GM21390 (cell line): ENCODE measurements around the gene PTPRJ.
"Not testable (repeated sequence)": the region's sequence is repeated elsewhere in the genome, so short reads cannot be mapped to it uniquely, and the experiment has no call there.

Source experiments
- ATAC-seq: cut with Tn5 transposase; IDR thresholded peaks from one replicate; pipeline ENCODE4 v1.9.1; 2021; ENCODE audit not compliant: unreplicated experiment

The PTPRJ gene

DNA sequence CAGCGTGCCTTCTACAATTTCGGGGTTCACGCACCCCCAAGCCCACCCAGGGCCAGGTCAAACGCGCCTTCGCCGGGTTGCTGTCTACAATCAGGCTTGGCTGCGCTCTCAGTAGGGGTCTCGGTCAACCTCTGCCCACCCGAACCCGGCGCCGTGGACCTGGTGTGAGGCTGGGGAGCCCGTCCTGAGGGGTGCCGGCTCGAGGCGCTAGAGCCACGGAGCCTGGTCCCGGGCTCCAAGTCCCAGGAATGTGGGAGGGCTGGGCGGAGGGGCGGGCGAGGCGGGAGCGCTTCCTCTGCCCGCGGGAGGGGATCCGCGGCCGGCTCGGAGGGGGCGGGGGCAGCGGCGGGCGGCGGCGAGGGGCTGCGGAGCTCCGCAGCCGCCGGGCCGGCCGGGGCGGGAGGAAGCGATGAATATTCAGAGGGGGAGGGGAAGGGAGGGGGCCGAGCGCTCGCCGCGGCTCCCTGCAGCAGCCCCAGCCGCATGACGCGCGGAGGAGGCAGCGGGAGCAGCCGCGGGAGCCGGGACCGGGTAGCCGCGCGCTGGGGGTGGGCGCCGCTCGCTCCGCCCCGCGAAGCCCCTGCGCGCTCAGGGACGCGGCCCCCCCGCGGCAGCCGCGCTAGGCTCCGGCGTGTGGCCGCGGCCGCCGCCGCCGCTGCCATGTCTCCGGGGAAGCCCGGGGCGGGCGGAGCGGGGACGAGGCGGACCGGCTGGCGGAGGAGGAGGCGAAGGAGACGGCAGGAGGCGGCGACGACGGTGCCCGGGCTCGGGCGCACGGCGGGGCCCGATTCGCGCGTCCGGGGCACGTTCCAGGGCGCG, at the start of gene PTPRJ:
PTPRJ (plus strand) TSS at position 472 of the 819 bp plus-strand sequence. CDS start 354 bp downstream, outside the sequence.
- peak; percentile 54 for ATAC-seq

- no peak for ATAC-seq
These were observed 47.8 kb upstream of the PTPRJ start for GRCh38 chr11:47932544-47932943.

GRCh38 chr11:47933797-47934196, 46.6 kb upstream of the PTPRJ start:
- ATAC-seq, result not testable (repeated sequence)

DNA sequence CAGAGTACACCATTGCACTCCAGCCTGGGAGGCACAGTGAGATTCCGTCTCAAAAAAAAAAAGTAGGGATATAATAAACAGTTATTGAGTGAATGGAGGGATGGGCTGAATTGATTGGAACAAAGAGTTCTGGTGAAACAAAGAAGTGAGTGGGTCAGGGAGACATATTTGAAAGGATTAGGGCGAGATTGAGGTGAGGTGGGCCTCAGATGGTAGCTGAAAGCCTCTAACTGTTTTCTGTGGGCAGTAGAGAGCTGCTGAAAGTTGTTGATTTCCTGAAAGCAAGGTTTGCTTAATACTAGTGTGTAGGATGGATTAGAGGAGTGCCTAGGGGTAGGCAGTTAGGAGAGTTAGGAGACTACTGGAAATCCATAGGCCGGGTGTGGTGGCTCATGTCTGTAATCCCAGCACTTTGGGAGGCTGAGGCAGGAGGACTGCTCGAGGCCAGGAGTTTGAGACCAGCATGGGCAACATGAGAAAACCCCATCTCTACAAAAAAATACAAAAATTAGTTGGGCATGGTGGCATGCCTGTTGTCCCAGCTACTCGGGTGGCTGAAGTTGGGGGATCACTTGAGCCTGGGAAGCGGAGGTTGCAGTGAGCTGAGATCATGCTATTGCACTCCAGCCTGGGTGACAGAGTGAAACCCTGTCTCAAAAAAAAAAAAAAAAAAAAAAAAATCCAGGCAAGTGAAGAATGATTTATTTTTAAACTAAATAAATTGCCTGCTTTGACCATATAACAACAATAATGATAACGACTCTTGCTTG, 41.4 kb upstream of the PTPRJ start:
- ATAC-seq, result no peak

- ATAC-seq, result no peak
These were observed 39.3 kb upstream of the PTPRJ start for GRCh38 chr11:47940904-47941649.

DNA sequence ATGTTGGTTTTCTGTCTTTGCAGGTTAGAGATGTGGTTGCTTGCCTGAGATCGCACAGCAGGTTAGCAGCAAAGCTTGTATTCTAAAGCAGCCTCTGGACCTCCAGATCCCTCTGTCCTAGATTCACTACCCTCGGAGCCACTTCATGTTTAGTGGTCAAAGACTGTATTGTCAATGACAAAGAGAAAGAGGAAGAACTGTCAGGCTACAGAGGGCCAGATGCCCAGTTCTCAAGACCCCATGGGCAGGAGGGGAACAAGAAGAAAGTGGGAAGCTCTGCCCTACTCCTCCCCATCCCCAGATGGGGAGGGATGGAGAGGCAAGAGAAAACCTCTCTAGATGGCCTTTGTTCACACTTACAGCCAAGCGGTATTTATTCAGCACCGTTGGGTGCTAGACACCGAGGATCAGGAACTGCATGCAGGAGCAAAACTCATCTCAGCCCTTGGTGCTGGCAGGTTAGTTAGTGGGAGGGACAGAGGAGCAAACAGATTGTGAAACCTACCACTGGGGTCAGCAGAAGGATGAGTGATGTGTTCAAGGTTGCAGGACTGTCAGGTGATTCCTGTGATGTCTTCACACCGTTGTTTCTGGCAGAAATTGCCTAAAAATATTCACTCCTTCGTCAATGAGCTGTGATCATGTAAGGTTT, 38.3 kb upstream of the PTPRJ start:
- ATAC-seq, result no peak

- ATAC-seq, result no peak
These were observed 36.4 kb upstream of the PTPRJ start for GRCh38 chr11:47943721-47944586.

DNA sequence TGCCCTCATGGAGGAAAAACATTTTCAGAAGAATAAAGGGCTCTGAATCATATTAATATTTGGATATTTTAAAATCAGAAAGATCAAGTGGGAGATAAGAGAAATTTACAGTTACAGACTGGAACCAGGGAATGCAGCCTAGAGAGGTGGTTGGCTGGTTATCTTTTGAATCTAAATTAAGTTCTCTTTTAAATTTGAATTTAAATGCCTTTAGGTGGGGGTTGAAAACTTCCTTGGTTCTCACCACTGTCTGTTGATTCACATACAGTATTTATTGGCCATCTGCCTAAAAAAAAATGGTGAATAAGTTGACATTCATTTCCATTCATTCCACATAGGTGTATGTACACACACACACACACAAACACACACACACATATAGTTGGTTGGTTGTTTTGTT, 35.7 kb upstream of the PTPRJ start:
- no peak for ATAC-seq

GRCh38 chr11:47946682-47947559, 33.4 kb upstream of the PTPRJ start:
- ATAC-seq, result no peak

DNA sequence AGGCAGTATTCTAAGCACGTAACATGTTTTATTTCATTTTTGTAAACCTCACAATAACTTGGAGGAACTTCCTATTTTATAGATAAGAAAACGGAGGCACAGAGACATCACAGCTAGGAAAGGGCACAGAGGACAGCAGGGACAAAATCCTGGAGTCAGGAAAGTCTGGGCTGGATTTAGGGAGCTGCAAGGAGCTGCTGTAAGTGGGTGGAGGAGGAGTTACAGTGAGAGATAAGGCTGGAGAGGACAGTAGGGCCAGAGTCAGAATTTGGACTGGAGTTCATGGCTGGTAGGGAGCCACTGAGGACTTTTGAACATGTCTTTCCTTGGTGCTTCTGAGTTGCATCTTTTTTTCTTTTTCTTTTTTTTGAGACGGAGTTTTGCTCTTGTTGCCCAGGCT, 32.2 kb upstream of the PTPRJ start:
- no peak for ATAC-seq

DNA sequence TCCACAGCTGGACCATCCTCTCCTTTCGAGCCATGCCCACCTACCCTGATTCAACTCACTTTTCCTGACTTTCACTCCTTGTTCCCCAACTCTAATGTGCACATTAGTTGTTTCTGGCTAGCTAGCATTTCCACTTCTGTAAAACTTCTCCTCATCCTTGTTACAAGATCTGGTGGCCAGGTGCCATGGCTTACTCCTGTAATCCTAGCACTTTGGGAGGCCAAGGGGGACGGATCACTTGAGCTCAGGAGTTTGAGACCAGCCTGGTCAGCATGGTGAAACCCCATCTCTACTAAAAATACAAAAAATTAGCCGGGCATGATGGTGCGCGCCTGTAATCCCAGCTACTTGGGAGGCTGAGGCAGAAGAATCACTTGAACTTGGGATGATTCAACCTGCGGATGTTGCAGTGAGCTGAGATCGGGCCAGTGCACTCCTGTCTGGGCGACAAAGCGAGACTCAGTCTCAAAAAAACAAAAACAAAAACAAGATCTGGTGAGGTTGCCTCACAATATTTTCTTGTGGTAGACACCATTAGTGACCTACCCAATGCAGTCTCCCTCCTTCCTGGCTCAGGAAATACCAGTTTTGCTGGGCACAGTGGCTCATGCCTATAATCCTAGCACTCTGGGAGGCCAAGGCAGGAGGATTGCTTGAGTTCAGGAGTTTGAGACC, 31.2 kb upstream of the PTPRJ start:
- ATAC-seq, result not testable (repeated sequence)

- peak; percentile 77 for ATAC-seq
These were observed 30.0 kb upstream of the PTPRJ start for GRCh38 chr11:47950396-47950795.

DNA sequence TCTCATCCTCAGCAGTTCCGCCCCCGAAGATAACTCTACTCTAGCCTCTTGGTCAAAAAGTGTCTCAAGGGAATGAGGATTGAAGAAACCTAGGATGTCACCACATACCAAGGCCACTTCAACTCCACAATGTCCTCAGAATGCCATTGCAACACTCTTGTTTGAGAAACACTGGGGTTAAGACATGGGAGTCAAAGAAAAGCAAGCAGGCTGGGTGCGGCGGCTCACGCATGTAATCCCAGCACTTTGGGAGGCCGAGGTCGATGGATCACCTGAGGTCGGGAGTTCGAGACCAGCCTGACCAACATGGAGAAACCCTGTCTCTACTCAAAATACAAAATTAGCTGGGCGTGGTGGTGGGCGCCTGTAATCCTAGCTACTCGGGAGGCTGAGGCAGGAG, 28.9 kb upstream of the PTPRJ start:
- ATAC-seq, result not testable (repeated sequence)

GRCh38 chr11:47955061-47955755, 25.2 kb upstream of the PTPRJ start:
- ATAC-seq, result no peak

DNA sequence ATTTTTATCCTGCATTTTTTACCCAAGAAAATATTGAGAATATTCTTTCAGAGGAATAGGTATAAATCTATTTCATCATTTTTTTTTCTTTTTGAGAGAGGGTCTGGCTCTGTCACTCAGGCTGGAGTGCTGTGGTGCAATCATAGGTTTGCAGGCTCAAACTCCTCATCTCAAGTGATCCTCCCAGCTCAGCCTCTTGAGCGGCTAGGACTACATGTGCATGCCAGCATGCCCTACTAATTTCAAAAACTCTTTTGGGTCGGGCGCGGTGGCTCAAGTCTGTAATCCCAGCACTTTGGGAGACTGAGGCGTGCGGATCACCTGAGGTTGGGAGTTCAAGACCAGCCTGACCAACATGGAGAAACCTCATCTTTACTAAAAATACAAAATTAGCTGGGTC, 20.3 kb upstream of the PTPRJ start:
- ATAC-seq, result no peak

DNA sequence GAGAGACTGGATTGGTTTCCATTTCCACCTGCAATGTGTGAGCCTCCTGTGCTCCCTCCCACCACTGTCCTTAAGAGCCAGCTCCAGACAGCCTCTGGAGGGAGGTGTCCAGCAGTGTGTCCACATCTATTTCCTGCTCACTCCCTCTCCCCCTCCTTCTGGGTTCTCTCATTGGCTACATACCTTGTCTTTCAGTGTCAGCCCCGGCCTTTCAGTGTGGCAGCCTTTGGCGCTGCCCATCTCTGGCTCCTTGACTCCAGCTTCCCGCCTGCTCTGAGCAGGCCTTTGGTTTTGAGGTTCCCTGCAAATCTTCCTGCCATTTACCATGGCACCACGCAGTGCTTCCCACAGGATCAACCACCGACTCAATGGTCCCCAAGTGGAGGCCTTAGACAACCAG, 19.0 kb upstream of the PTPRJ start:
- ATAC-seq, result no peak

DNA sequence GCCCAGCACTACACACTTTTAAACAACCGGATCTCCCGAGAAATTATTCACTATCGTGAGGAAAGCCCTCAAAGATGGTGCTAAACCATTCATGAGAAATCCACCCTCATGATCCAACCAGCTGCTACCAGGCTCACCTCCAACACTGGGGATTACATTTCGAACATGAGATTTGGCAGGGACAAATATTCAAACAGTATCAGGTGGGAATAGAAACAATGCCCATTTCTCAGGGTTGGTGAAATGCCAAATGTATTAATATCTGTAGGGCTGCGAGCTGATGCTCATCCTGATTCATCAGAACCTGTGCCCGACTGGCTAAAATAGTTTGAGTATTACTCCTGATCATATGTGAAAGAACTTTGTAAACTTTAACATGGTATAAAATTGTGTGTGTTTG, 15.8 kb upstream of the PTPRJ start:
- ATAC-seq, result no peak
